GM19455 (cell line): ENCODE measurements around the gene AK1.

Experiments
- ATAC-seq: cut with Tn5 transposase; IDR thresholded peaks from one replicate; pipeline ENCODE4 v1.9.1; 2021; ENCODE audit not compliant: unreplicated experiment

The AK1 gene

GRCh38 chr9:127826253-127826913, 51.1 kb downstream of the AK1 start:
- no peak for ATAC-seq

- no peak for ATAC-seq
These were observed 52.0 kb downstream of the AK1 start for GRCh38 chr9:127825319-127826051.

- no peak for ATAC-seq
These were observed 55.4 kb downstream of the AK1 start for GRCh38 chr9:127822108-127822507.

- no peak for ATAC-seq
These were observed 58.9 kb downstream of the AK1 start for GRCh38 chr9:127818574-127818973.

GRCh38 chr9:127817881-127818434, 59.5 kb downstream of the AK1 start:
- no peak for ATAC-seq

GRCh38 chr9:127816728-127817127, 60.7 kb downstream of the AK1 start:
- ATAC-seq = no peak
